ENCODE results near the gene ACO1.

The ACO1 gene

GRCh38 chr9:32403567-32404260 is 19.3 kb downstream of the ACO1 start:
- Histone ChIP-seq H3K9me3 (ENCODE audit: insufficient read depth, low read depth, low read length) (peaks cover 7% of the 10 kb centered on the region; the same call in 1 of the 2 replicates), H3K9ac (ENCODE audit: low read depth, low read length) (no peak overlapping the region), H3K4me1 (ENCODE audit: insufficient read depth, low read length) (peaks cover 17% of the 10 kb centered on the region), H3K27ac (ENCODE audit: low read depth, low read length) (no peak overlapping the region), H3K27me3 (ENCODE audit: insufficient read depth, low read length) (no peaks in the 10 kb centered on the region), H3K4me3 (ENCODE audit: low read length) (no peak overlapping the region), H3K36me3 (ENCODE audit: insufficient read depth, low read length) (peaks cover 33% of the 10 kb centered on the region)
- WGBS: 83% methylated on average over 3 of the region's 3 CpGs

- peaks cover 40% of the 10 kb centered on the region for H3K36me3 ChIP-seq (ENCODE audit: insufficient read depth, low read length)
- peaks cover 7% of the 10 kb centered on the region; the same call in 1 of the 2 replicates for H3K9me3 ChIP-seq (ENCODE audit: insufficient read depth, low read depth, low read length)
- H3K9ac ChIP-seq (ENCODE audit: low read depth, low read length): no peak overlapping the region
- H3K4me1 ChIP-seq (ENCODE audit: insufficient read depth, low read length): peaks cover 15% of the 10 kb centered on the region
- no peaks in the 10 kb centered on the region for H3K27me3 ChIP-seq (ENCODE audit: insufficient read depth, low read length)
- H3K4me3 ChIP-seq (ENCODE audit: low read length): no peak overlapping the region
- WGBS: 93% methylated on average over 1 of the region's 1 CpG
- H3K27ac ChIP-seq (ENCODE audit: low read depth, low read length): no peak overlapping the region
Measured at GRCh38 chr9:32404402-32404801, 20.0 kb downstream of the ACO1 start.

- H3K4me1 ChIP-seq (ENCODE audit: insufficient read depth, low read length): peaks cover 12% of the 10 kb centered on the region; the same call in 1 of the 2 replicates
- 78% methylated on average over 8 of the region's 8 CpGs for WGBS
- H3K4me3 ChIP-seq (ENCODE audit: low read length): no peak overlapping the region
- peaks cover 44% of the 10 kb centered on the region for H3K36me3 ChIP-seq (ENCODE audit: insufficient read depth, low read length)
- peaks cover 7% of the 10 kb centered on the region; the same call in 1 of the 2 replicates for H3K9me3 ChIP-seq (ENCODE audit: insufficient read depth, low read depth, low read length)
- H3K27ac ChIP-seq (ENCODE audit: low read depth, low read length): no peak overlapping the region
- H3K9ac ChIP-seq (ENCODE audit: low read depth, low read length): no peak overlapping the region
- no peaks in the 10 kb centered on the region for H3K27me3 ChIP-seq (ENCODE audit: insufficient read depth, low read length)
Measured at GRCh38 chr9:32404856-32405255, 20.4 kb downstream of the ACO1 start.

GRCh38 chr9:32405506-32405905 is 21.1 kb downstream of the ACO1 start:
- Histone ChIP-seq H3K4me3 (ENCODE audit: low read length) (no peak overlapping the region), H3K27ac (ENCODE audit: low read depth, low read length) (no peak overlapping the region), H3K9ac (ENCODE audit: low read depth, low read length) (no peak overlapping the region), H3K27me3 (ENCODE audit: insufficient read depth, low read length) (no peaks in the 10 kb centered on the region), H3K4me1 (ENCODE audit: insufficient read depth, low read length) (peaks cover 9% of the 10 kb centered on the region; the same call in 1 of the 2 replicates), H3K36me3 (ENCODE audit: insufficient read depth, low read length) (peaks cover 44% of the 10 kb centered on the region), H3K9me3 (ENCODE audit: insufficient read depth, low read depth, low read length) (peaks cover 7% of the 10 kb centered on the region; the same call in 1 of the 2 replicates)
- 100% methylated on average over 1 of the region's 2 CpGs for WGBS

- Histone ChIP-seq H3K27ac (ENCODE audit: low read depth, low read length) (no peak overlapping the region), H3K4me1 (ENCODE audit: insufficient read depth, low read length) (peaks cover 4% of the 10 kb centered on the region; the same call in 1 of the 2 replicates), H3K27me3 (ENCODE audit: insufficient read depth, low read length) (no peaks in the 10 kb centered on the region), H3K4me3 (ENCODE audit: low read length) (no peak overlapping the region), H3K36me3 (ENCODE audit: insufficient read depth, low read length) (peaks cover 49% of the 10 kb centered on the region), H3K9me3 (ENCODE audit: insufficient read depth, low read depth, low read length) (peaks cover 7% of the 10 kb centered on the region; the same call in 1 of the 2 replicates), H3K9ac (ENCODE audit: low read depth, low read length) (no peak overlapping the region)
- WGBS: 98% methylated on average over 3 of the region's 3 CpGs
Measured at GRCh38 chr9:32406046-32406445, 21.6 kb downstream of the ACO1 start.

- H3K36me3 ChIP-seq (ENCODE audit: insufficient read depth, low read length): peaks cover 42% of the 10 kb centered on the region
- no peak overlapping the region for H3K27ac ChIP-seq (ENCODE audit: low read depth, low read length)
- H3K9me3 ChIP-seq (ENCODE audit: insufficient read depth, low read depth, low read length): no peaks in the 10 kb centered on the region
- WGBS: 98% methylated on average over 3 of the region's 3 CpGs
- no peak overlapping the region for H3K9ac ChIP-seq (ENCODE audit: low read depth, low read length)
- H3K4me3 ChIP-seq (ENCODE audit: low read length): no peak overlapping the region
- no peaks in the 10 kb centered on the region for H3K4me1 ChIP-seq (ENCODE audit: insufficient read depth, low read length)
- H3K27me3 ChIP-seq (ENCODE audit: insufficient read depth, low read length): no peaks in the 10 kb centered on the region
Measured at GRCh38 chr9:32411753-32412152, 27.3 kb downstream of the ACO1 start.

- no peaks in the 10 kb centered on the region for H3K27me3 ChIP-seq (ENCODE audit: insufficient read depth, low read length)
- H3K9ac ChIP-seq (ENCODE audit: low read depth, low read length): no peak overlapping the region
- H3K27ac ChIP-seq (ENCODE audit: low read depth, low read length): no peak overlapping the region
- peaks cover 37% of the 10 kb centered on the region for H3K36me3 ChIP-seq (ENCODE audit: insufficient read depth, low read length)
- no peak overlapping the region for H3K4me3 ChIP-seq (ENCODE audit: low read length)
- no peaks in the 10 kb centered on the region for H3K4me1 ChIP-seq (ENCODE audit: insufficient read depth, low read length)
- WGBS: 92% methylated on average over 3 of the region's 3 CpGs
- no peaks in the 10 kb centered on the region for H3K9me3 ChIP-seq (ENCODE audit: insufficient read depth, low read depth, low read length)
Measured at GRCh38 chr9:32412440-32412839, 28.0 kb downstream of the ACO1 start.

GRCh38 chr9:32413424-32413823 is 29.0 kb downstream of the ACO1 start:
- H3K9me3 ChIP-seq (ENCODE audit: insufficient read depth, low read depth, low read length): no peaks in the 10 kb centered on the region
- H3K4me1 ChIP-seq (ENCODE audit: insufficient read depth, low read length): no peaks in the 10 kb centered on the region
- H3K27me3 ChIP-seq (ENCODE audit: insufficient read depth, low read length): no peaks in the 10 kb centered on the region
- H3K27ac ChIP-seq (ENCODE audit: low read depth, low read length): no peak overlapping the region
- peaks cover 33% of the 10 kb centered on the region for H3K36me3 ChIP-seq (ENCODE audit: insufficient read depth, low read length)
- H3K9ac ChIP-seq (ENCODE audit: low read depth, low read length): no peak overlapping the region
- no peak overlapping the region for H3K4me3 ChIP-seq (ENCODE audit: low read length)

GRCh38 chr9:32414856-32415255 is 30.4 kb downstream of the ACO1 start:
- H3K9me3 ChIP-seq (ENCODE audit: insufficient read depth, low read depth, low read length): no peaks in the 10 kb centered on the region
- H3K9ac ChIP-seq (ENCODE audit: low read depth, low read length): no peak overlapping the region
- H3K4me1 ChIP-seq (ENCODE audit: insufficient read depth, low read length): no peaks in the 10 kb centered on the region
- H3K27me3 ChIP-seq (ENCODE audit: insufficient read depth, low read length): no peaks in the 10 kb centered on the region
- H3K4me3 ChIP-seq (ENCODE audit: low read length): no peak overlapping the region
- peaks cover 32% of the 10 kb centered on the region for H3K36me3 ChIP-seq (ENCODE audit: insufficient read depth, low read length)
- 90% methylated on average over 2 of the region's 2 CpGs for WGBS
- no peak overlapping the region for H3K27ac ChIP-seq (ENCODE audit: low read depth, low read length)

- WGBS: 92% methylated on average over 1 of the region's 2 CpGs
- H3K27ac ChIP-seq (ENCODE audit: low read depth, low read length): no peak overlapping the region
Measured at GRCh38 chr9:32419921-32420320, 35.5 kb downstream of the ACO1 start.

GRCh38 chr9:32422237-32422806 is 37.9 kb downstream of the ACO1 start:
- H3K27me3 ChIP-seq (ENCODE audit: insufficient read depth, low read length): no peaks in the 10 kb centered on the region
- WGBS: 95% methylated on average over 7 of the region's 7 CpGs
- no peaks in the 10 kb centered on the region for H3K4me1 ChIP-seq (ENCODE audit: insufficient read depth, low read length)
- no peak overlapping the region for H3K9ac ChIP-seq (ENCODE audit: low read depth, low read length)
- H3K36me3 ChIP-seq (ENCODE audit: insufficient read depth, low read length): peaks cover 78% of the 10 kb centered on the region
- H3K27ac ChIP-seq (ENCODE audit: low read depth, low read length): no peak overlapping the region
- H3K4me3 ChIP-seq (ENCODE audit: low read length): no peak overlapping the region
- H3K9me3 ChIP-seq (ENCODE audit: insufficient read depth, low read depth, low read length): no peaks in the 10 kb centered on the region

More at GRCh38 chr9:32419921-32420320, 35.5 kb downstream of the ACO1 start:
- H3K9ac ChIP-seq (ENCODE audit: low read depth, low read length): no peak overlapping the region
- H3K4me3 ChIP-seq (ENCODE audit: low read length): no peak overlapping the region
- peaks cover 63% of the 10 kb centered on the region for H3K36me3 ChIP-seq (ENCODE audit: insufficient read depth, low read length)
- H3K27me3 ChIP-seq (ENCODE audit: insufficient read depth, low read length): no peaks in the 10 kb centered on the region
- no peaks in the 10 kb centered on the region for H3K4me1 ChIP-seq (ENCODE audit: insufficient read depth, low read length)
- H3K9me3 ChIP-seq (ENCODE audit: insufficient read depth, low read depth, low read length): no peaks in the 10 kb centered on the region
